Activated CD4-positive, alpha-beta T cell treated with anti-CD3 and anti-CD28 coated beads, Interleukin-2, amount 50 U/mL, for 16 hours (primary cell): Measurements from ENCODE around the gene C11orf24.
"Not testable (repeated sequence)": the region's sequence is repeated elsewhere in the genome, so short reads cannot be mapped to it uniquely, and the experiment has no call there.

Experiments used
- DNase-seq: peaks from one replicate; pipeline ENCODE4 v3.0.0-alpha.2; 2020

The C11orf24 gene

GRCh38 chr11:68271781-68272608 is at the start of gene C11orf24:
Gene C11orf24 (minus strand): TSS chr11:68271973. CDS start chr11:68263767, 8,206 bp downstream.
- DNase-seq = peak; percentile 96

DNA sequence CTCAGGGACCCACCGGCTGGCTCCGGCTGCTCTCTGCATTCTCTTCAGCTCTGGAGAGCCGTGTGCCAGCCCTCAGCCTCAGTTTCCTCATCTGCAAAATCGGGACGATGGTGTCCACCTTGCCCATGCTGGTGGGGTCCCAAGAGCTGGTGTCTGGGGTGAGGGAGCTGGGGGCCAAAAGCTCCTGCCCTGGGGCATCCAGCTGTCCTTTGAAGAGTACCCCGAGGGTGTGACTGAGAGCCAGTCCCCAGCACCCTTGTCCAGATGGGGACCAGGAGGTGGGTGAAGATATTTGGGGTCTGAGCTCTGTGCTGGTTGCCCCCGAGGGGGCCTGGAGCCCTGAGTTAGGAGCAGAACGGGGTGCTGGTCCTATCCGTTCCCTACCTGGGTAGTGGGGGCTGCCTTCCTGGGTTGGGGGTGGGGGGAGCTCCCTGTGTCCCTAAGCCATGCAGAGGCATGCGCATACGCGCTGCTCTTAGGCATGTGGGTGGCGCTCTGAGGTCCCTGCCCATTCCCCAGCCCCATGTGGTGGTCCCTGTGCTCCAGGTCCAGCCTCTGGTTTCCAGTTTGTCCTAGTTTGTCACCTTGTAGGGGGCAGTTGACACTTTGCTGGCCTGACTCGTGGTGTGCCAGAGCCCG is 45.5 kb upstream of the C11orf24 start:
- no peak for DNase-seq

DNA sequence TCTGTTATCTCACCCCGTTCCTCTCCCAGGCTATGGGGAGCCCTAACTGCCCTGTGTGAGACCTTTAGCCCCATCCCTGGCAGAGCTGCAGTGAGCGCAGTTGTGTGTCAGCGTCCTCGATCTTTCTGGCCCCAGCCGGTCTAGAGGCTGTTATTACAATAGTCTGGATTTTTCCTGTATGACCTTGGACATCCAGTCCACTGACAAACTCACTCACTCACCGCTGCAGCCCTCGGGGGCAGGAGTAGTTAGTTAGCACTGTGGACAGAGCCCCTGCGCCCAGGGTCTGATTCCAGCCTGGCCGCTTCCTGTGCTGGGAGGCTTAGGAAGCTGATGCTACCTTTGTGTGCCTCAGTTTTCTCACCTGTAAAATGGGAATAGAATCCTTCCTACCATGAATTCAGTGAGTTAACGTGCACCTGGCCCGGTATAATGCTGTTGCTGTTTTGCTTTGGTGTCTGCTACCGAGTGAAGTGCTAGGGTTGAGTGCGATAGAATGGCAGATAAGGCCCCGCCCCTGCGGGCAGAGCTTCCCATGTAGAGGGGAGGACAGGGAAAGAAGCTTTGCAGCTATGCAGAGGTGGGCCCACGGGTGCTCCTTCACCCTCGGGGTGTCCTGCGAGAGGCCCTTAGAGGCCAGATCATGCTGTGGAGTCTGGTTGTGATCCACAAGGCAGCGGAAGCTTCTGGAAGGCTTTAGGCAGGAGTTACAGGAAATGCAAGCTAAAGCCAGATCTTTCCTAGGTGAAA is 43.6 kb upstream of the C11orf24 start:
- no peak for DNase-seq

- no peak for DNase-seq
Measured at GRCh38 chr11:68314203-68315170, 42.7 kb upstream of the C11orf24 start.

GRCh38 chr11:68313574-68314202 is 41.9 kb upstream of the C11orf24 start:
- no peak for DNase-seq

- no peak for DNase-seq
Measured at GRCh38 chr11:68312780-68313573, 41.2 kb upstream of the C11orf24 start.

DNA sequence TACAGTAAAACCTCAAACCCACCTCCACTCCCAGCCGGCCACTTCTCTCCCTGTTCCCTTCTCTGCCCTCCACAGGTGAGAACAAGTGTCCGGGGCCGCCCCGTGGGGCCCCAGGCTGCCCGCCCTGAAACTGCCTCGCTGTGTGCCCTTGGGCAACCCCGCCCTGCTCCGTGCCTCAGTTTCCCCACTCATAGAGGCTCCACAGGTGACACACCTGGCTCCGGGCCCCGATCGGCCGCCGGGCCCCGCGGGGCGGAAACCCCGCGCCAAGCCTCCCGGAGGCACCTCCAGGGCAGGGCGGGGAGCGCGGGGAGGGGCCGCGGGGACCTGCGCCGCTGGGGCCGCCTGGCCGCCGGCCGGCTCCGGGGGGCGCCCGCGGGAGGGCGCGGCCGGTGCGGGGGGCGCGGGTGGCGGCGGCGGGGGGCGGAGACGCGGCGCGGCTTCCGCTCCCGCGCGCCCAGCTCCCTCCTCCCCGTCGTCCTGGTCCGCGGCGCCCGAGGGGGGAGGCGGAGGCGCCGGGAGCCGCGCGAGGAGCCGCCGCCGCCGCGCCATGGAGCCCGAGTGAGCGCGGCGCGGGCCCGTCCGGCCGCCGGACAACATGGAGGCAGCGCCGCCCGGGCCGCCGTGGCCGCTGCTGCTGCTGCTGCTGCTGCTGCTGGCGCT is 40.5 kb upstream of the C11orf24 start, which contains the start of gene LRP5:
LRP5 (plus strand) TSS at position 475 of the 663 bp plus-strand sequence; CDS start at position 599, 124 bp downstream.
- DNase-seq = no peak

DNA sequence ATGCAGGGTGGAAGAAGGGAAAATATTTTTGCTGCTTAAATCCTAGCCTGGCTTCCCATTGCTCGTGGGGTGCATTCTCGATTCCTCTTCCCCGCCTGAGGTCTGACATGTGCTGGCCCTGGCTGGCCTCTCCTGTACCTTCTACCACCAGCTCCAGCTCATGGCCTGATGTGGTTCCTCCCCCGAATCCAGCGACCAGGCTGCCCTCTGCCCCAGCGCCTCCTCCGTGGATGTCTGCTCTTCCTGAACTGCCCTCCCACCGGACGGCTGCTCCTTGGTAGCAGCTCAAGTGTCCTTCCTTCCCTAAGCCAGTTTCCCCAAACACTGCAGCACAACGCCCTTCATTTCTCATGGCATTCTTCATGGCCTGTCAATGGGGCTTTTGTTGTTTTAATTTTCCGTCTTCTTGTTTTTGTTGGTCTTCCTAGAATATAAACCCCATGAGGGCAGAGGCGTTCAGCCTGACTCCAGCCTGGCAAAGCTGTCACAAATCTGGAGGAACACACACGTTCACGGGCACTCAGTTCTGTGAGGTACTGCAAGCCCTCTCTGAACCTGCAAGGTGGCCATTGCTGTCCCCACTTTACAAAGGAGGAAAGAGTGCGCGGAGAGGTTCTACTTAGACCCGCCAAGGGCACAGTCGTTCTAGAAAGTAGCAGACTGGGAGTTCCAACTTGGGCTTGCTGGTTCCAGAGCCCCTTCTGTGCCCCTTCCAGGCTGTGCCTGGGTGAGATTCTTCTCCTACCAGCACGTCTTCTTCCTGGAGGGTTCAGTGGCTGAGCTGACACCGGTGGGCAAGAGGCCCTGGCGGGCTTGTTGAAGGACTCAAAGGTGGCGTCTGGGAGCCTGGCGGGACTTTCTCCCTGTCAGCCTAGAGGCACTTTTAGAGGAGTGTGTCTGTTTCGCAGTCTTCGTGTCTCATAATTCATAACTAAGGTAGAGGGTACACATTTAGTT is 39.7 kb upstream of the C11orf24 start:
- no peak for DNase-seq

DNA sequence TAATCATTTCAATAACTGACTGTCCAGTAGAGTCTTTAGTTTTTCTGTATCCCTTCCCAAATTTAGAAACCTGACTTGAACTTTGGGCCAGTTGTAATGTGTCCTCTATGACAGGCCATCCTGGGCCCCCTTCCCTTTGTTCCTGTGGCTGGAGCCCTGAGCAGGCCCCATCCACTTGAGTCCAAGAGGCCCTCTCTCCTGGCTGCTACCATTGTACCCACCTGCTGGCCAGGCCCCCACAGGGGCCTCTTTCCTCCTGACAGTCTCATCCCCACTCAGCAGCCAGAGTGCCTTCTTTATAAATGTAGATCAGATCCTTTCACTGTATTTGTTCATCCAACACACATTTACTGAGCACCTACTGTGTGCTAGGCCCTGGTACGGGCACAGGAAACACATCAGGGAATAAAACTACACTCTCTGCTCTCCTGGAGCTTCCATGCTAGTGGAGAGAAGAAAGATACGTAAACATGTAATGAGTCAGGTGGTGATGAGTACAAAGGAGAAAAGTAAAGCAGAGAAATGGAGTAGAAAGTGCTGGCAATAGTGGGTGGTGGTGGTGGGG is 37.9 kb upstream of the C11orf24 start:
- DNase-seq = no peak

DNA sequence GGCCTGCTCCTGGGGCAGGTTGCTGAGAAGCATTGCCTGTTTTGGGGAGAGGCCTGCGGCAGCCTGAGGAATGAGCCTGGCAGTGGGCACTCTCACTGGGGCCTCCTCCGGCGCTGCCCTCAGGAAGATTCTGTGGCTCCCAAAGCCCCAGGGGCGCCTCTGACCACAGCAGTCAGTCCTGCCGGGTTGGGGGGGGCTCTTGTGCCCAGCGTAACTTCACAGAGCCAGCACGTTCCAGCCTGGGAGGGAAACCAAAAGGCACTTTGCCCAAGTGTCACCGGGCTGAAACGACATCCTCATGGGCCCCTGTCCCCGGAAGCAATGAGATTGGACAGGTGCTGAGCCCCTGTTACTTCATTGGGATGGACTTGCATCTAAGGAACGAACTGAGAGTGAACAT is 36.3 kb upstream of the C11orf24 start:
- DNase-seq = no peak

DNA sequence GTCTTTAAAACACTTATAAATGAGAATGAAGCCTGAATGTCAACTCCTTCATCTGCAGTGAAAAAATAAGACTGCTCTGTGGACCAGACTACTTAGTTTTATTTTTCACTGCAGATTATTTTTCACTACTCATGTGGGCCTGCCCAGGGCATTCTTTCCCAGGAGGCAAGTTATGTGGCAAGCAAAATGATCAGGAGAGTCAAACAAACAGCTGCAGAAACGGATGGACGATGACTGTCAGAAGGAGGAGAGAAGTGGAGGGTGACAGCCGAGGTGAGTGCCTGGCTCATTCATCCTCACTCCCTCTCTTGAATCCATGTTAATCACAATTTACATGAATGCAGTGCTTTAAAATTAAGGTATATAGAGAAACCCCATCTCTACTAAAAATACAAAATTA is 34.9 kb upstream of the C11orf24 start:
- DNase-seq = no peak

- DNase-seq = no peak
Measured at GRCh38 chr11:68303982-68304780, 32.4 kb upstream of the C11orf24 start.

- DNase-seq = no peak
Measured at GRCh38 chr11:68303083-68303482, 31.3 kb upstream of the C11orf24 start.

GRCh38 chr11:68302670-68303069 is 30.9 kb upstream of the C11orf24 start:
- no peak for DNase-seq

- no peak for DNase-seq
Measured at GRCh38 chr11:68302256-68302655, 30.5 kb upstream of the C11orf24 start.

DNA sequence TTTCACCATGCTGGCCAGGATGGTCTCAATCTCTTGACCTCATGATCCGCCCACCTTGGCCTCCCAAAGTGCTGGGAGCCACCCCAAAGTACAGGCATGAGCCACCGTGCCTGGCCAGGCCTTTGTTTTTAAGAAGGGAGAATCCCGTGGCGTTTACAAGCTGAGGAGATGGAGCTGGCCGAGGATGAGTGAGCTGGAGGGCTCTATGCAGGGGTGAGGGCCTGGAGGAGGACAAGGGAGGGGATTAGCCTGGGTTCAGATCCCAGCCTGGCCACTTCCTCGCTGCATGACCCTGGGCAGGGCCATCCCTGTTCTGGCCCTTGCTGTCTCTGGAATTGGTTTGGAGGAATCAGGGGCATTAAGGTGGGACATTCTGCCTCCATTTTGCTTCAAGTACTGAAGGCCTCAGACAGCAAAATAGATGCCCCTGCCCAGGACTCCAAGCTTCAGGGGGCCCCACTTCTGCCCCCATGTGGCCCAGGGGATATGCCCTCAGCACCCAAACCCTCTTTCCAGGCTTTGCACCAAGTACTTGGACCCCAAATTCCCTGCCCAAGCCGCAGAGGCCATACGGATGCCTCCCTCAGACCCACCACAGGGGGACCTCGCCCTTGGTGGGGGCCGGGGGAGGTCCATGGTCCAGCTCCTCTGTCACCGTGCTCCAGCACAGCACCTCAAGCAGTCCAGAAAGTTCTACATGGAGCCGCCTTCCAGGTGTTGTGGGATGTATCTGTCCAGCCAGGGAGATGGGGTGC is 28.5 kb upstream of the C11orf24 start:
- no peak for DNase-seq

DNA sequence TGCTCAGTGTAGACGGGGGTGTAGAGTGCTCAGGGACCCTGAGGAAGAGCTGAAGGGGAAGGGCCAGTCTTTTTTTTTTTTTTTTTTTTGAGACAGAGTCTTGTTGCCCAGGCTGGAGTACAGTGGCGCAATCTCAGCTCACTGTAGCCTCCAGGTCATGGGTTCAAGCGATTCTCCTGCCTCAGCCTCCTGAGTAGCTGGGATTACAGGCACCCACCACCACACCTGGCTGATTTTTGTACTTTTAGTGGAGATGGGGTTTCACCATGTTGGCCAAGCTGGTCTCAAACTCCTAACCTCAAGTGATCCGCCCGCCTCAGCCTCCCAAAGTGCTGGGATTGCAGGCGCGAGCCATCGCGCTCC is 27.7 kb upstream of the C11orf24 start:
- not testable (repeated sequence) for DNase-seq
